Activated CD8-positive, alpha-beta memory T cell treated with anti-CD3 and anti-CD28 coated beads, Interleukin-2, amount 50 U/mL, for 48 hours (primary cell): Measurements from ENCODE around the gene ZNF346.
A peak's percentile ranks its signal among the peaks of the same experiment; 100 is the strongest.
"Not testable (repeated sequence)": the region's sequence is repeated elsewhere in the genome, so short reads cannot be mapped to it uniquely, and the experiment has no call there.

Experiments used
- DNase-seq: peaks from one replicate; pipeline ENCODE4 v3.0.0-alpha.2; 2020

ZNF346 gene

DNA sequence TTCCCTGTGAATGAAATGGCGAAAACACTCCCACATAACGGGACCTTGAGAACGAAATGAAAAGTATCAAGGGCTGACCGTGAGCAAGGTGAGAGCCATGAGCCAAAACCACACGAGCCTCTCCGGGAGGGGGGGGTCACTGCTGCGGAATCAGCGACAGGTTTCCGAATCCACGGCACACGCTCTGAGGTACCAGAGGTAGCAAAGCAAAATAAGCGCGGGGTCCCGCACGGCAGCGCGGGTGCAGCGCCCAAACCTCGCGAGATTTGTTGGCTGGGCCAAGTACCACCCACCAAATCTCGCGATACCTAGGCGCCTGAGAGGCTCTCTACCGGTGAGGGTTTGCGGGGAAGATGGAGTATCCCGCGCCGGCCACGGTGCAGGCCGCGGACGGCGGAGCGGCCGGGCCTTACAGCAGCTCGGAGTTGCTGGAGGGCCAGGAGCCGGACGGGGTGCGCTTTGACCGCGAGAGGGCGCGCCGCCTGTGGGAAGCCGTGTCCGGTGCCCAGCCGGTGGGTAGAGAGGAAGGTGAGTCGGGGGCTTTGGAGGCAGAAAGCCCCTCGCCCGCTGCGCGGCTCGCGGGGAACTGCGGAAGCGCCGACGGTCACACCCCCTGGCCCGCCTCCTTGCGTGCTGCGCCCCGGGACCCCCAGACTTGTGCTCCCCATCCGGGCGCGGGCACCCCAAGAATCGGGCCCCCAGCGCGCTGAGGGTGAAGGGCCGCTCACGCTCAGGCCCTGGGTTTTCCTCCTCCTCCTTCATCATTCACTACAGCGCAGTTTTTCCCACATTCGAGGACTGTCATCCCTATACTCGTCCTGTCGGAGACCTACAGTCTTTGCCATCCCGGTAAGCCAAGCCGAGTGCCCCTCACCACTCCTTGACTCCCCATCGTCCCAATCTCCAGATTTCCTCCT, at the start of gene ZNF346:
Gene ZNF346 (plus strand): TSS at position 311 of the 917 bp plus-strand sequence. CDS start 43 bp downstream, at position 354.
- DNase-seq = peak; percentile 96

DNA sequence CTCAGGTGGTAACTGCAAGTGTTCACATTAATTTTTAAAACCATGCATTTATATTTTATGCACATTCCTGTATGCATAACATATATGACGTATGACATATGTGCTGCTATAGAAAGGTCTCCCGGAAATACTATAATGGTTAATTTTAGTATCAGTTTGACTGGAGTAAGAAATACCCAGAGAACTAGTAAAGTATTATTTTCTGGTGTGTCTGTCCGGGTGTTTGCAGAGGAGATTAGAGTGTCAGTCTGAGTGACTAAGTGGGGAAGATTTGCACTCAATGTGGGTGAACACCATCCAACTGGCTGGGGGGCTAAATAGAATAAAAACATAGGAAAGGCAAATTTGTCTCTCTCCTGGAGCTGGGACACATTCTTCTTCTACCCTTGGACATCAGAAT, 42.8 kb upstream of the ZNF346 start:
- DNase-seq = no peak

- no peak for DNase-seq
Observed at GRCh38 chr5:176980818-176981217, 41.7 kb upstream of the ZNF346 start.

GRCh38 chr5:176983112-176983511, 39.4 kb upstream of the ZNF346 start:
- DNase-seq = not testable (repeated sequence)

- DNase-seq = not testable (repeated sequence)
Observed at GRCh38 chr5:176983593-176983992, 38.9 kb upstream of the ZNF346 start.

GRCh38 chr5:176984176-176984575, 38.3 kb upstream of the ZNF346 start:
- DNase-seq = not testable (repeated sequence)

GRCh38 chr5:176985516-176985915, 37.0 kb upstream of the ZNF346 start:
- DNase-seq = no peak

DNA sequence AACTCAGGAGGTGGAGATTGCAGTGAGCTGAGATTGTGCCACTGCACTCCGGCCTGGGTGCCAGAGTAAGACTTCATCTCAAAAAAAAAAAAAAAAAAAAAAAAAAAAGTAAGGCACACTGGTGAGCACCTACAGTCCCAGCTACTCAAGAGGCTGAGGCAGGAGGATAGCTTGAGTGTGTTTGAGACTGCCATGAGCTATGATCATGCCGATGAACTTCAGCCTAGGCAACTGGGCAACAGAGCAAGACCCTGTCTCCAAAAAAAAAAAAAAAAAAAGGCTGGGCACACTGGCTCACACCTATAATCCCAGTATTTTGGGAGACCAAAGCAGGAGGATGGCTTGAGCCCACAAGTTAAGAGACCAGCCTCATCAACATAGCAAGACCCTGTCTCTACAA, 36.2 kb upstream of the ZNF346 start:
- DNase-seq = no peak

GRCh38 chr5:176987583-176987982, 34.9 kb upstream of the ZNF346 start:
- no peak for DNase-seq

GRCh38 chr5:176993081-176993480, 29.4 kb upstream of the ZNF346 start:
- not testable (repeated sequence) for DNase-seq

DNA sequence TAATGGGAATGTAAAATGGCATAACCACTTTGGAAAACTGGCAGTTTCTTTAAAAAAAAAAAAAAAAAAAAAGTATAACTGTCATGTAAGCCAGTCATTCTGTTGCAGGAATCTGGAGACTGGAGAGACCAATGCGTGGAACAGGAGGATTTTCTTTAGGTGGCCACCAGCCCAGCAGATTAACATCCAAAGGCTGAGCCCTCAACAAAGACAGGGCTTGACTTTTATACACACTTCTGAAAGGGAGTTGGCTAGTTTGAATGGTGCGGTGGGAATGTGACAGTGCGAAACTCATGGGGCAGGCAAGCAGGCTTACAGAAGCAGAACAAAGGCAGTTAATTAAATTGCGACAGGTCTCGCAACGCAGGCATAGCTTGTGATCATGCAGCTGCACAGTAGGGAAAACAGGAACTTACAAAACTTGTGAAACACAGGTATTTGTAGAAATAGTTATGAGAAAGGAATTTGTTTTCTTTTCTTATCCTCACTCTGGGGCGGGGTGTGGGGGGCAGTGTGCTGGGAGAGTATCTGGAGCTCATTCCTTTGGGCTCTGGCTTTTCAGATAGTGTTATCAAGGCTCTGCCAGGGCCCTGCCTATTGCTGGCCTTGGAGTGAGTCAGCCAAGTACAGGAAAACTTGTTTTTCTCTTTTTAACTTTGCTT, 27.9 kb upstream of the ZNF346 start:
- DNase-seq = no peak

GRCh38 chr5:176995122-176995490, 27.4 kb upstream of the ZNF346 start:
- DNase-seq = no peak

DNA sequence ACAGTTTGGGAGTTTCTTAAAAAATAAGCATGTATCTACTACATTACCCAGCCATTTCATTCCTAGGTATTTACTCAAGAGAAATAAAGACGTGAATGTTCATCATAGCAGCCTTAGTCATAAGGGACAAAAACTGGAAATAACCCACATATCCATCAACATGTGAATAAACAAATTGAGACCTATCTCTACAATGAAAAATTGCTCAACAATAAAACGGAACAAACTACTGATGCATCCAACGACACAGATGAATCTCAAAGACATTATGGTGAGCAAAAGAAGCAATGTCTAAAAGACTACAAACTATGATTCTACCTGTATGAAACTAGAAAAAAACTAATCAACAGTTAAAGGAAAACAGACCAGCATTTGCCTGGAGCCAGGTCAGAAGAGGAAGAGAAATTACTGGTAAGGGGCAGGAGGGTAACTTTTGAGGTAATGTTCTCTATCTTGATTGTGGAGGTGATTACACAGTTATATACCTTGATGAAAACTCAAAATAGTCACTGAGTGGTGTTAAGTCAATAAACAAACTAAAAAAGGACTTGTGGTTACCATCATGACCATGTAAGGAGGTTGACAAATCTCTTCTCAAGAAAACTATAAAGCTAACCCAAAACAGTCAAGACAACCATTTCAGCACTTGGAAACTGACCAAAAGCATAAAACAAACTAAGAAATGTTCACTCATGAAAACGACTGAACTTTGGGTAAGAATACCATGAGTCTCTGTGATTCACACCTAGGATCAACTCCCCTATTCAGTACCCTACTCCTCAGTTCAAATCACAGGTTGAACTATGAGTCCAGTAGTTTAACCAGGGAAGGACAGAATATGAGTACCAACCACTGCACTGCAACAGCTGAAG, 26.4 kb upstream of the ZNF346 start:
- DNase-seq = no peak

GRCh38 chr5:176996780-176997179, 25.7 kb upstream of the ZNF346 start:
- DNase-seq = no peak

DNA sequence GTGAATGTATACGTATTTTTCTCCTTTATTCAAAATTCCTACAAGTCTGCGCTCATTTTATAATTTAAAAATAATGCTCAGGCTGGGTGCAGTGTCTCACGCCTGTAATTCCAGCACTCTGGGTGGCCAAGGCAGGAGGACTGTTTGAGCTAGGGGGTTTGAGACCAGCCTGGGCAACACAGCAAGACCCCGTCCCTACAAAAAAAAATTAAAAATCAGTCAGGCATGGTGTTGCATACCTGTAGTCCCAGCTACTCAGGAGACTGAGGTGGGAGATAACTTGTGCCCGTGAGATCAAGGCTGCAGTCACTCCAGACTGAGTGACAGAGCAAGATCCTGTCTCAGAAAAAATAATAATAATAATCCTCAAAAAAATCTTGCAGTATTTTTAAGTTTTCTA, 23.7 kb upstream of the ZNF346 start:
- DNase-seq = no peak

- DNase-seq = not testable (repeated sequence)
Observed at GRCh38 chr5:176999526-176999925, 23.0 kb upstream of the ZNF346 start.

GRCh38 chr5:177003649-177004048, 18.8 kb upstream of the ZNF346 start:
- no peak for DNase-seq

GRCh38 chr5:177004961-177005360, 17.5 kb upstream of the ZNF346 start:
- DNase-seq = no peak

- DNase-seq = peak; percentile 85
Observed at GRCh38 chr5:177005619-177006264, 16.8 kb upstream of the ZNF346 start.

- peak; percentile 98 for DNase-seq
Observed at GRCh38 chr5:177006265-177006972, 16.1 kb upstream of the ZNF346 start, which contains the start of gene UIMC1. TSS of gene UIMC1 (minus strand) at chr5:177006779. CDS start at chr5:176982615, 24,164 bp downstream.

DNA sequence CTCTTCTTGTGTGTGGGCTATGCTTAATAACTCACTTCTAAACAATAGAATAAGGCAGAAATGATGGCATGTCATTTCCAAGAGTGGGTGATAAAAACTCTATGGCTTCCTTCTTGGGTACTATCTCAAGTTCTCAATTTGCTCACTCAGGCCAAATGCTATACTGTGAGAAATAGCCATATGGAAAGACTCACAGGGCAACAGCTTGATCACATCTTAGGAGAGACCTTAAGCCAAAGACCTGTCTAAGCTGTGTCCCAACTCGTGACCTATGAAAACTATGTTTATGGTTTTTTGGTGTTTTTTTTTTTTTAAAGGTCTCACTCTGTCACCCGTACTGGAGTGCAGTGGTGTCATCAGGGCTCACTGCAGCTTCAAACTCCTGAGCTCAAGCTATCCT, 13.8 kb upstream of the ZNF346 start:
- no peak for DNase-seq

- no peak for DNase-seq
Observed at GRCh38 chr5:177010153-177010552, 12.3 kb upstream of the ZNF346 start.
